Body of pancreas (tissue), 4 donors: ENCODE results near the gene GPR148. TPM values are rescaled to one million over a fixed set of nuclear protein-coding genes. Genes with fewer than 3 reads are reported as not detected.

Experiments
- ATAC-seq: fragments of 150-250 bp; one replicate; pipeline ENCODE4 v1.9.1; 2016
- DNase-seq, 4 donors: peaks; one replicate each; pipeline ENCODE4 v3.0.0-alpha.2; 2019
- H3K27ac ChIP-seq, 4 donors: fragments of 200-600 bp; sonication (generic); 1 replicate in 3 of 4; 2 replicates in 1 of 4; pipeline versions ENCODE4 v1.5.1 to v1.6.1; 2016 to 2019; ENCODE audit warnings: mild to moderate bottlenecking in 1 of 4, mixed read lengths in 1 of 4, moderate library complexity in 1 of 4
- H3K27me3 ChIP-seq, 2 donors: fragments of 200-600 bp; sonication (generic); one replicate each; pipeline ENCODE4 v1.6.0; 2016; ENCODE audit warnings: mild to moderate bottlenecking in 1 of 2
- H3K36me3 ChIP-seq, 2 donors: fragments of 200-600 bp; sonication (generic); replicated peaks in 1 of 2; 2 replicates each; pipeline ENCODE4 v1.5.1; 2016; ENCODE audit warnings: low read depth in 2 of 2; ENCODE audit not compliant: insufficient read depth in 1 of 2
- H3K4me1 ChIP-seq: fragments of 200-600 bp; sonication (generic); one replicate; pipeline ENCODE4 v1.6.0; 2016
- H3K4me3 ChIP-seq, 2 donors: fragments of 200-600 bp; sonication (generic); 1 replicate in 1 of 2; 2 replicates in 1 of 2; pipeline ENCODE4 v1.5.1; 2016 to 2019
- H3K9me3 ChIP-seq, 3 donors: fragments of 200-600 bp; sonication (generic); 1 replicate in 2 of 3; 2 replicates in 1 of 3; pipeline ENCODE4 v1.5.1; 2016
- POLR2A ChIP-seq, 3 donors: fragments of 450-650 bp; IDR thresholded peaks; one replicate each; pipeline ENCODE4 v1.6.1; 2016; ENCODE audit warnings: antibody characterized with exemption in 3 of 3, mild to moderate bottlenecking in 2 of 3
- WGBS, 2 donors: methylation state at CpG; one replicate each; pipeline ENCODE4 v1.1.5; 2017; 5-methylcytosine and 5-hydroxymethylcytosine counted together
- intact Hi-C: fragments of 100-400 bp; cut with DNase I; formaldehyde crosslinking; loops from one replicate; pipeline ENCODE4 v1.15.1; 2023
- total RNA-seq, 2 donors: library from RNA; depleted of rRNA; stranded (reverse); fragments of >200 nt; gene quantifications; one replicate each; pipeline ENCODE4 v1.1.0, GENCODE V29; 2016
- TF ChIP-seq, protein P1 (sequence below), 7 experiments: fragments of 450-650 bp in 4 of 7; fragments of 200-600 bp in 3 of 7; sonication (generic) in 3 of 7; IDR thresholded peaks; one replicate each; pipeline ENCODE4 v1.5.1; 2016 to 2019; ENCODE audit warnings: antibody characterized with exemption in 7 of 7

GPR148 gene
- total RNA-seq, 2 donors from 2014 or later, result not detected

DNA sequence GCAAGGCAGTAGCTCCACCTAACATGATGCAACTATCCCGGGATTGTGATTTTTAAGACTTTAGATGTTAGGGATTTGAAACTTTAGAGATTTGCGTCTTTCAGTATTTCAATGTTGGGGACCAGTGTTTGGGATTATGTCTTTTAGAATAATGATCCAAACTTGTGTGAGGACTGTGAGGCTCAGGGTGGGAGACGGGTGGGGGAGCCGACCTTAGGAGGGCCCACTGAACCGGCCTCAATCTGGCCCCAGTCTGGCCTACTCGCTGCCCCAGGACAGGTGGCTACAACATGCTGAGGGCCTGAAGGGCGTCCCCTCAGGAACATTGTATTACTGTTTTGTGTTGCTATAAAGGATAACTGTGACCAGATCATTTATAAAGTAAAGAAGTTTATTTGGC, 37.2 kb downstream of the GPR148 start:
- intact Hi-C loops, result no loop called here
- Histone ChIP-seq H3K9me3 (no peaks in the 10 kb centered on the region), H3K36me3 (no peaks in the 10 kb centered on the region), H3K4me3 (no peak overlapping the region), H3K27me3 (no peaks in the 10 kb centered on the region), H3K4me1 (no peaks in the 10 kb centered on the region), H3K27ac (no peak overlapping the region)
- ATAC-seq (no peak), DNase-seq (no peak)
- WGBS, 2 donors, result 86 to 97% methylated on average over 7 of the region's 7 CpGs
- TF ChIP-seq, protein P1, sequence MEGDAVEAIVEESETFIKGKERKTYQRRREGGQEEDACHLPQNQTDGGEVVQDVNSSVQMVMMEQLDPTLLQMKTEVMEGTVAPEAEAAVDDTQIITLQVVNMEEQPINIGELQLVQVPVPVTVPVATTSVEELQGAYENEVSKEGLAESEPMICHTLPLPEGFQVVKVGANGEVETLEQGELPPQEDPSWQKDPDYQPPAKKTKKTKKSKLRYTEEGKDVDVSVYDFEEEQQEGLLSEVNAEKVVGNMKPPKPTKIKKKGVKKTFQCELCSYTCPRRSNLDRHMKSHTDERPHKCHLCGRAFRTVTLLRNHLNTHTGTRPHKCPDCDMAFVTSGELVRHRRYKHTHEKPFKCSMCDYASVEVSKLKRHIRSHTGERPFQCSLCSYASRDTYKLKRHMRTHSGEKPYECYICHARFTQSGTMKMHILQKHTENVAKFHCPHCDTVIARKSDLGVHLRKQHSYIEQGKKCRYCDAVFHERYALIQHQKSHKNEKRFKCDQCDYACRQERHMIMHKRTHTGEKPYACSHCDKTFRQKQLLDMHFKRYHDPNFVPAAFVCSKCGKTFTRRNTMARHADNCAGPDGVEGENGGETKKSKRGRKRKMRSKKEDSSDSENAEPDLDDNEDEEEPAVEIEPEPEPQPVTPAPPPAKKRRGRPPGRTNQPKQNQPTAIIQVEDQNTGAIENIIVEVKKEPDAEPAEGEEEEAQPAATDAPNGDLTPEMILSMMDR (IDR thresholded peaks at IDR 0.05), result no peak
- no peak for TF ChIP-seq POLR2A (IDR thresholded peaks at IDR 0.05)

DNA sequence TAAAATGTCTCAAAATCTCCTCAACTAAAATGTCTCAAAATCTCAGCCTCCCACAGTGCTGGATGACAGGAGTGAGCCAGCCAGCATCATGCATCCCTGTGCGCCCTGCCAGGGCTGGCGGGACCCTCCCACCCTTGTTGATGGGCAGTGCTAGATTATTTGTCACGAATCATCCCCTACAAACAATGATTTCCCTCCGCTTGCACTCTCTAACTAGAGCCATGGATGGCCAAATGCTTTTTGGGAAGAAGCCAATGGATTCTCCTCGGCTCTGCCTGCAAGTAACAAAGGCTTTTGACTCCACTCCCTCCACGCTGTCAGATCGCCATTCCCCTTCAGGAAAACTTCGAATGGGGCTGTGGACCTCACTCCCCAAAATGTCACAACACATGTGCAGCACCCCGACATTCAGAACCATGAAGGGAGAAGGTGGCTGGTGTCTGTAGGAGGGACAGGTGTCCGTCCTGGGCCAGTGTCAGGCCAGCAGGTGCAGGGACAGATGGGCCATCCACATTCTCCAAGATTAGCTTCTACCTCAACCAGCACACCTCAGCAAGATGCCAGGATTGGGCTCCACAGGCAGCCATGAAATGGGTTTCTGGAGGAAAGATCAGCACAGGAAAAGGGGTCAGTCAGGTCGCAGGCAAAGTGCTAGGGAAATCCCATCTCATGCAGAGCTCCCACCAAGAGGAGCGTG, 38.0 kb downstream of the GPR148 start:
- 81 to 84% methylated on average over 11 to 12 of the region's 12 CpGs for WGBS, 2 donors
- intact Hi-C loops, result no loop called here
- Histone ChIP-seq H3K4me1 (no peaks in the 10 kb centered on the region), H3K4me3 (no peak overlapping the region), H3K27ac (no peak overlapping the region), H3K27me3 (no peaks in the 10 kb centered on the region), H3K9me3 (no peaks in the 10 kb centered on the region), H3K36me3 (no peaks in the 10 kb centered on the region)
- ATAC-seq (no peak), DNase-seq (no peak)
- no peak for TF ChIP-seq POLR2A (IDR thresholded peaks at IDR 0.05)
- TF ChIP-seq, protein P1 (IDR thresholded peaks at IDR 0.05), result no peak

DNA sequence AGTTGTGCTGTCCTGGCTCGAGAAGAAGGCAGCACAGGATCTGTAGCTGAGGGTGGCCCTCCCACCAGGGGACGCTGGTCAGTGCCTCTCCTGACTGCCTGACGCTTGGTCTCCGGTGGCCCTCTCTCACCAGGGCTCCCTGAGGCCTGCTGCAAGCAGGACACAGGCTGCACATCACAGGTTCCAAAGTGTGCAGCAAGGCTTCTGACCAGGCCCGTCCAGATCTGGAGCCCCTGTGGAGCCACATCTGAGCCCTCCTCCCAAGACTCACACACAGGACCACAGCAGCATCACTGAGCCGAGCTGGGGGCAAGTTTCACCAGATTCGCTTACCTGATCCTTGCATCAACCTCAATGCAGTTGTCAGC, 38.5 kb downstream of the GPR148 start:
- intact Hi-C loops, result no loop called here
- no peak for DNase-seq
- 72 to 83% methylated on average over 3 to 6 of the region's 7 CpGs for WGBS, 2 donors
- Histone ChIP-seq H3K4me1 (no peaks in the 10 kb centered on the region), H3K9me3 (no peaks in the 10 kb centered on the region), H3K36me3 (no peaks in the 10 kb centered on the region), H3K4me3 (no peak overlapping the region), H3K27ac (no peak overlapping the region), H3K27me3 (no peaks in the 10 kb centered on the region)
- ATAC-seq, result no peak
- TF ChIP-seq POLR2A (IDR thresholded peaks at IDR 0.05), result no peak
- TF ChIP-seq, protein P1 (IDR thresholded peaks at IDR 0.05), result no peak

GRCh38 chr2:130768191-130768855, 39.5 kb downstream of the GPR148 start:
- ATAC-seq, result no peak

More at GRCh38 chr2:130768191-130768855, 39.5 kb downstream of the GPR148 start:
- Histone ChIP-seq H3K27me3 (no peaks in the 10 kb centered on the region), H3K36me3 (no peaks in the 10 kb centered on the region), H3K27ac (no peak overlapping the region), H3K9me3 (no peaks in the 10 kb centered on the region), H3K4me1 (no peaks in the 10 kb centered on the region), H3K4me3 (no peak overlapping the region)
- no peak for DNase-seq
- no peak for TF ChIP-seq POLR2A (IDR thresholded peaks at IDR 0.05)
- TF ChIP-seq, protein P1 (IDR thresholded peaks at IDR 0.05), result no peak
- WGBS, 2 donors, result 83 to 92% methylated on average over 4 to 17 of the region's 17 CpGs
- intact Hi-C loops, result no loop called here
